Measurements from ENCODE around the gene AMT. TPM values are rescaled to one million over a fixed set of nuclear protein-coding genes. Genes with fewer than 3 reads are reported as not detected.

The AMT gene
- total and polyA plus RNA-seq, 2 of the 13 experiments (the other 11 are each of a cell fraction or from before 2014, with no cell fraction given) = 35.3 to 59.0 TPM

DNA sequence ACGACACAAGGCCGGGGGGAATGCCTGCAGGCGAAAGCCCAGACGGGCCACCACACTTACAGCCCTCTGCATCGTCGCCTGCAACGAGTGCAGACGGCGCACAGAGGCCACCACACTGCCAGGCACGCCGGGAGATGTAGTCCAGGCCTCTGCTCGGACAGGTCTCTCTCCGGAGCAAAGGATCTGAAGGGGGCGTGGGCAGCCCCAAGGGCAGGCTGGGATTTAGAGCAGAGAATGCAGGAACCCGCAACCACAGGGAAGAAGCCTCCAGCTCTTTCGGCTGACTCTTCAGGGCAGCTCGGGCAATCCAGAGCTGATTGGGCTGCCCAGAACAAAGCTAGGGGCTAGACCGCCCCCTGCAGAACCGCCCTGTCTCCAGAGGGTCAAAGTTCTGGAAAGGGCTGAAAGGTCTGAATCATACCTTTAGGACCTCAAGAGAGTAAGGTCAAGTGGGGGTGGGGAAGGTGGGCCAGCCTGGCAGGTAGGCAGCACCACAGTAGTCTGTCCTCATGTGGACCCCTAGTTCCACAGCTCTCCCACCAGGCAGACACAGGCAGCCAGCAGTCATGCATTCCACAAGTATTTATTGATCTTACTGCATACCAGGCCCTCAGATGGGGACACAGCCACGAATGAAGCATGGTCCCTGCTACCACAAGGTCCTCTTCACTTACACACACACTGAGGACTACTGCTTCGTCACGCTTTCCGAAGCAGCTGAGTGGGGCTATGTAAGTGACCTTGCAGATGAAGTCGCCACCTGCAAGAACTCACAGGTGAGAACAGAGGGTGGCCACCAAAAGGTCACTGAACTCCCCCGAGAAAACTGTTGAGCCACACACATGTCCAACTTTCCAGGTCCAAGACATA lies at the start of gene AMT (continued):
- TF ChIP-seq RBM39 (IDR thresholded peaks at IDR 0.05; ENCODE audit: low read depth, low read length, poor library complexity, severe bottlenecking) (peak; percentile 27), ZNF891 (CRISPR knock-in tag; IDR thresholded peaks at IDR 0.05) (no peak), AGO1 (IDR thresholded peaks at IDR 0.05; ENCODE audit: low read depth, low read length, poor library complexity, severe bottlenecking) (peak; percentile 79), YEATS4 (CRISPR knock-in tag; IDR thresholded peaks at IDR 0.05; ENCODE audit: borderline replicate concordance) (peak; percentile 76; the same call in 1 of the 2 replicates), CHD2 (IDR thresholded peaks at IDR 0.05; ENCODE audit: low read depth, low read length) (no peak), SYNCRIP (IDR thresholded peaks at IDR 0.05; ENCODE audit: insufficient read depth, low read depth, low read length) (no peak), TBL1XR1 (IDR thresholded peaks at IDR 0.05; ENCODE audit: borderline replicate concordance, low read length, partially characterized antibody) (no peak), NFKB2 (CRISPR knock-in tag; IDR thresholded peaks at IDR 0.05; ENCODE audit: borderline replicate concordance) (no peak; the same call in 1 of the 2 replicates), CBX2 (IDR thresholded peaks at IDR 0.05; ENCODE audit: low read depth, low read length) (no peak), CBX2 (CRISPR knock-in tag; IDR thresholded peaks at IDR 0.05; ENCODE audit: low read depth) (no peak), PAX8 (CRISPR knock-in tag; IDR thresholded peaks at IDR 0.05; ENCODE audit: borderline replicate concordance) (no peak; the same call in 1 of the 2 replicates), PHF20 (CRISPR knock-in tag; IDR thresholded peaks at IDR 0.05) (no peak; the same call in 1 of the 2 replicates), ZNF44 (CRISPR knock-in tag; IDR thresholded peaks at IDR 0.05) (no peak), ZNF780A (CRISPR knock-in tag; IDR thresholded peaks at IDR 0.05) (no peak), ONECUT2 (CRISPR knock-in tag; IDR thresholded peaks at IDR 0.05) (peak; percentile 84), NFRKB (IDR thresholded peaks at IDR 0.05) (no peak), MBNL3 (CRISPR knock-in tag; conservative IDR thresholded peaks at IDR 0.05) (no peak), CEBPG (CRISPR knock-in tag; IDR thresholded peaks at IDR 0.05) (no peak), ZSCAN31 (CRISPR knock-in tag; IDR thresholded peaks at IDR 0.05; ENCODE audit: low read depth) (peak; percentile 67; the same call in 1 of the 2 replicates), POLR2AphosphoS2 (IDR thresholded peaks at IDR 0.05; ENCODE audit: low read depth, low read length) (no peak), XBP1 (CRISPR knock-in tag; IDR thresholded peaks at IDR 0.05) (no peak)
- TF ChIP-seq, protein P1, sequence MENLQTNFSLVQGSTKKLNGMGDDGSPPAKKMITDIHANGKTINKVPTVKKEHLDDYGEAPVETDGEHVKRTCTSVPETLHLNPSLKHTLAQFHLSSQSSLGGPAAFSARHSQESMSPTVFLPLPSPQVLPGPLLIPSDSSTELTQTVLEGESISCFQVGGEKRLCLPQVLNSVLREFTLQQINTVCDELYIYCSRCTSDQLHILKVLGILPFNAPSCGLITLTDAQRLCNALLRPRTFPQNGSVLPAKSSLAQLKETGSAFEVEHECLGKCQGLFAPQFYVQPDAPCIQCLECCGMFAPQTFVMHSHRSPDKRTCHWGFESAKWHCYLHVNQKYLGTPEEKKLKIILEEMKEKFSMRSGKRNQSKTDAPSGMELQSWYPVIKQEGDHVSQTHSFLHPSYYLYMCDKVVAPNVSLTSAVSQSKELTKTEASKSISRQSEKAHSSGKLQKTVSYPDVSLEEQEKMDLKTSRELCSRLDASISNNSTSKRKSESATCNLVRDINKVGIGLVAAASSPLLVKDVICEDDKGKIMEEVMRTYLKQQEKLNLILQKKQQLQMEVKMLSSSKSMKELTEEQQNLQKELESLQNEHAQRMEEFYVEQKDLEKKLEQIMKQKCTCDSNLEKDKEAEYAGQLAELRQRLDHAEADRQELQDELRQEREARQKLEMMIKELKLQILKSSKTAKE (CRISPR knock-in tag; IDR thresholded peaks at IDR 0.05; ENCODE audit: borderline replicate concordance) = 0 out of 2 replicates have a peak, but pooled peaks have one; percentile 33
- TF ChIP-seq, protein P2, sequence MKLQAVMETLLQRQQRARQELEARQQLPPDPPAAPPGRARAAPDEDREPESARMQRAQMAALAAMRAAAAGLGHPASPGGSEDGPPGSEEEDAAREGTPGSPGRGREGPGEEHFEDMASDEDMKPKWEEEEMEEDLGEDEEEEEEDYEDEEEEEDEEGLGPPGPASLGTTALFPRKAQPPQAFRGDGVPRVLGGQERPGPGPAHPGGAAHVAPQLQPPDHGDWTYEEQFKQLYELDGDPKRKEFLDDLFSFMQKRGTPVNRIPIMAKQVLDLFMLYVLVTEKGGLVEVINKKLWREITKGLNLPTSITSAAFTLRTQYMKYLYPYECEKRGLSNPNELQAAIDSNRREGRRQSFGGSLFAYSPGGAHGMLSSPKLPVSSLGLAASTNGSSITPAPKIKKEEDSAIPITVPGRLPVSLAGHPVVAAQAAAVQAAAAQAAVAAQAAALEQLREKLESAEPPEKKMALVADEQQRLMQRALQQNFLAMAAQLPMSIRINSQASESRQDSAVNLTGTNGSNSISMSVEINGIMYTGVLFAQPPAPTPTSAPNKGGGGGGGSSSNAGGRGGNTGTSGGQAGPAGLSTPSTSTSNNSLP (IDR thresholded peaks at IDR 0.05; ENCODE audit: low read depth, low read length) = no peak; the same call in 1 of the 2 replicates
- TF ChIP-seq, protein P3, sequence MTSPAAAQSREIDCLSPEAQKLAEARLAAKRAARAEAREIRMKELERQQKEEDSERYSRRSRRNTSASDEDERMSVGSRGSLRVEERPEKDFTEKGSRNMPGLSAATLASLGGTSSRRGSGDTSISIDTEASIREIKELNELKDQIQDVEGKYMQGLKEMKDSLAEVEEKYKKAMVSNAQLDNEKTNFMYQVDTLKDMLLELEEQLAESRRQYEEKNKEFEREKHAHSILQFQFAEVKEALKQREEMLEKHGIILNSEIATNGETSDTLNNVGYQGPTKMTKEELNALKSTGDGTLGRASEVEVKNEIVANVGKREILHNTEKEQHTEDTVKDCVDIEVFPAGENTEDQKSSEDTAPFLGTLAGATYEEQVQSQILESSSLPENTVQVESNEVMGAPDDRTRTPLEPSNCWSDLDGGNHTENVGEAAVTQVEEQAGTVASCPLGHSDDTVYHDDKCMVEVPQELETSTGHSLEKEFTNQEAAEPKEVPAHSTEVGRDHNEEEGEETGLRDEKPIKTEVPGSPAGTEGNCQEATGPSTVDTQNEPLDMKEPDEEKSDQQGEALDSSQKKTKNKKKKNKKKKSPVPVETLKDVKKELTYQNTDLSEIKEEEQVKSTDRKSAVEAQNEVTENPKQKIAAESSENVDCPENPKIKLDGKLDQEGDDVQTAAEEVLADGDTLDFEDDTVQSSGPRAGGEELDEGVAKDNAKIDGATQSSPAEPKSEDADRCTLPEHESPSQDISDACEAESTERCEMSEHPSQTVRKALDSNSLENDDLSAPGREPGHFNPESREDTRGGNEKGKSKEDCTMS (CRISPR knock-in tag; conservative IDR thresholded peaks at IDR 0.05) = no peak

Data from HepG2 (cell line).